NOMO-1 treated with DMSO at 0.1 percent for 48 hours (cell line): Measurements from ENCODE around the gene PINK1.
"Not testable (repeated sequence)": the region's sequence is repeated elsewhere in the genome, so short reads cannot be mapped to it uniquely, and the experiment has no call there.

ENCODE experiments used
- DNase-seq: peaks from one replicate; lab custom pipeline; 2025; ENCODE audit not compliant: unreplicated experiment; lab: John Stamatoyannopoulos, UW

The PINK1 gene

GRCh38 chr1:20633190-20634064 is at the start of gene PINK1:
Gene PINK1 (plus strand): TSS chr1:20633458. CDS start chr1:20633549, 91 bp downstream.
- peak; percentile 68 for DNase-seq

DNA sequence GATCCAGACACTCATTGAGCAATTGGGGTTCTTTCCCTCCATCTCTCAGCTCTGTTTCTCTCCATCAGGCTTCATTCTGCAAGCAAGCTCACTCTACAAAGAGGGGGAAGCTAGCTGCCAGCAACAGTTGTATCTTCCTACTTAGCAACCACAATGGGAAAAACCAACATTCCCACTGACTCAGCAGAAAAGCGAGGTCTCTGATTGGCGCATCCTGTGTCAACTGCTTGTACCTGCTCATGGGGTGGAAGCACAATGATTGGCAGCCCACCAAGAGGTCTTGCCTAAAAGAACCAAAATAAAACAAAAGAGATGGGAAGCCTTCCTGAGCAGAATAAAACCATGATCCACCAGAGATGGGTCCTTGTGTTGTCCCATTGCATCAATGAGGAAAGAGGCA is 48.4 kb upstream of the PINK1 start:
- no peak for DNase-seq

DNA sequence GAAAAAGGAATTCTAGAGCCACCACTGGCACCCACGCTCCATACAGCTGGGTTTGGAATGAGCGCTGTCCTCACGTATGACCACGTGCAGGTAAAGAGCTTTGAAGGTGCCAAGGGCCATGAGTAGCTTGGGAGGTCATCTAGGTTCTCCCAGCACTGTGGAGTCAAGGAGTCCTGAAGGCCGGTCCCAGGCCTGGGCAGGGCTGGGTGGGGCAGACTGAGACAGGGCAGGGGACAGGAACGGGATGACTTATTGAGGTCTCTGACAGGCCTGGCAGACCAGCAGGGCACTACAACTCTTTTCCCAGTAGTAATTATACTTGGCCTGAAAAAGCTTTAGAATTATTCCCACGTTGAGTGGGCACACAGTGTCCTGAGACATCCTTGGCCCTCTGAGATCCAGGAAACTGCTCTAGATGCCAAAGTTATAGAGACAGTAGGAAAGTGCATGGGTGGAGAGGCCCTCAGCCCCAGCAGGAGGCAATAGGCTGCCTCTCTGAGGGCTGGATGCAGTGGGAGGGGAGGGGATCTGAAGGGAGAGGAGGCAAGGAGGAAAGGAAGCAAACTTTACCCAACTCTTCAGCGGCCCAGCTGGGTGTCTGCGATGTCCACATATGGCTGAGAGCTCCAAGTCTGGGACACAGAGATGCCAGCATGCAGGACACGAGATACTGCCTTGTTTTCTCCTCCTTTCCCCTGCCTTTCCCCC is 46.2 kb upstream of the PINK1 start:
- no peak for DNase-seq

- DNase-seq, result no peak
Measured at GRCh38 chr1:20587661-20588053, 45.6 kb upstream of the PINK1 start.

DNA sequence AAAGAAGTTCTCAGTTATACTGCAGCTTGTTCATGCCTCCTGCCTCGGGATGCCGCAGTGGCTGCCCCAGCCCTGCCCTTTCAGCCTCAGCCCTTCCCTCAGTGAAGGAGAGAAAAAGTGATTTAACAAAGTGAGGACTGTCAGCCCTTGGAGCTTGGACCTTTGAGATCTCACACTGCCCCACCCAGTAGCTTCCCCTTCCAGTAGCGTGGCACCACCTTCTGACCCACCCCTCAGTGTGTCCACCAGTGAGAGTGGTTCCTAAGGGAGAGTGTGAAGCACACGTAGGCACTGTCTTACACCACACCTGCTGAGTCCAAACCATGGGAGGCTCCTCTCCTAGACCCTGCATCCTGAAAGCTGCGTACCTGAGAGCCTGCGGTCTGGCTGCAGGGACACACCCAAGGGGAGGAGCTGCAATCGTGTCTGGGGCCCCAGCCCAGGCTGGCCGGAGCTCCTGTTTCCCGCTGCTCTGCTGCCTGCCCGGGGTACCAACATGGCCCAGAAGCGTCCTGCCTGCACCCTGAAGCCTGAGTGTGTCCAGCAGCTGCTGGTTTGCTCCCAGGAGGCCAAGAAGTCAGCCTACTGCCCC is 44.5 kb upstream of the PINK1 start, which contains the start of gene CDA:
Gene CDA (plus strand): TSS at position 464 of the 592 bp plus-strand sequence. CDS start 33 bp downstream, at position 497.
- peak; percentile 55 for DNase-seq

DNA sequence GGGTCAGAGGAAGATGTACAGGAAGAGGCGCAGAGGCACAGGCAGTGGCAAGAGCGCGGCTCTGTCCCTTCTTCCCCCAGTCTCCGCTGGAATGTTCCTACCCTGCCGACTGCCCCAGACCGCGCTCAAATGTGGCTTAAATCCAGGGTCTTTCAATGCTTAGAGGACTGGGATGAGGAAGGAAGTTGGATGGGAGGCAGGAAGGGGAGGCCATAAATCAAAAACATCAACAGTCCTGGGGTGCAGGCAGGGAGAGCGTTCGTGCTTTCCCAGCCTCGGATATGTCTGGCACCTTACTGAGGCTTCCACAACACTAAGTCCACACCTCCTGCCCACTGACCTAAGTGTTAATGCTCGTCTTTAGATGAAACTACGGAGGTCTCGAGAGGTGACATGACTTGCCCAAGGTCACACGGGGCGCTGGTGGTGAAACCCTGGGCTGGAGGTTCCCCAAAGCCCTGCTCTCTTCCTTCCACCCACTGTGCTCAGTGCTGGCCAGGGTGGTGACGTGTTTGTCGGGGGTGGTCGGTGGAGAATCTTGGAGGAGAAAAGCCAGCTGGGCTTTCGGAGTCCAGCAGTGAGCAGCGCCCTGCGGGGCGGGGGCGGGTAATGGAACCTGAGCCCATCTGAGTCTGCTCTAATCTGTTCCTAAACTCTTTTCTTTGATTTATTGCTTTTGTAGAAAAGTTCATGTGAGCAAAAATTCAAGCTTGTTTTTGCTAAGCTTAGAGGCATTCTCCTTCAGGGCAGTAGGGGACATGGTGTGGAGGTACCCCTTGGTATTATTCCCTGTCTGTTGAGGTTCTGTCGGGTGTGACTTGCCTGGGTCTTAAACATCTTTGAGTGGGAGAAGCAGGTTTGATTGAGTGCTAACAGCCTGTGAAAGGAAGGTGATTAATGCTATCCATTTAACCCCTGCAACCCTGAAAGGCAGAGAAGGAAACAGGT is 43.7 kb upstream of the PINK1 start:
- DNase-seq, result peak; percentile 31

GRCh38 chr1:20590306-20590777 is 42.9 kb upstream of the PINK1 start:
- peak; percentile 79 for DNase-seq

DNA sequence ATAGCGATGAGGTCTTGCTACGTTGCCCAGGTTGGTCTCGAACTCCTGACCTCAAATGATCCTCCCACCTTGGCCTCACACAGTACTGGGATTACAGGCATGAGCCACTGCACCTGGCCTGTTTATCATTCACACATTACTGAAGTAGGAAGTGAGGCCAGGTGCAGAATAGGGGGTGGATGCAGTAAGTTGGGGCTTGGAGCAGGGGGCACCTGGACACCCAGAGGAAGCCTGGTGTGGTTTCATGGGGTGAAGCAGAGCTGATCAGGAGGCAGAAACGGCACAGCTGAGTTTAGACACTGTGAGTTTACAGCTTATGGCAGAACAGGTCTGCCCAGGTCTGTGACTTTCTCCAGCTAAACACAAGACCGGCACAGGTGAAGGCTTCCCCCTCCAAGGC is 39.5 kb upstream of the PINK1 start:
- no peak for DNase-seq

GRCh38 chr1:20594746-20595145 is 38.5 kb upstream of the PINK1 start:
- no peak for DNase-seq

DNA sequence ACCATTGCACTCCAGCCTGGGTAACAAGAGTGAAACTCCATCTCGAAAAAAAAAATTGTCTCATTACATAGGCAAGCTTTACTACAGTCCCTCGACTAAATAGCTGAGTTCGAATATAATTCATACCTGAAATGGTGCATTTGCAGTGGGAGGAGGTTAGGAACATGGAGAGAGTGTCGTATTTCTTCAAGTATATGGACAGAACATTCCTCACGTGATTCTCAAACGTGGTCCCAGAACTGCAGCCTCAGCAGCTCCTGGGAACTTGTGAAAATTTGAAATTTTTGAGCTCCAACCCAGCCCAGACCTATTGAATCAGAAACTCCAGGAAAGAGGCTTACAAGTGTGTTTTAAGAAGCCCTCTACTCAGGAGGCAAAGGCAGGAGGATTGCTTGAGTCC is 37.2 kb upstream of the PINK1 start:
- DNase-seq, result no peak

GRCh38 chr1:20597650-20598049 is 35.6 kb upstream of the PINK1 start:
- peak; percentile 47 for DNase-seq

DNA sequence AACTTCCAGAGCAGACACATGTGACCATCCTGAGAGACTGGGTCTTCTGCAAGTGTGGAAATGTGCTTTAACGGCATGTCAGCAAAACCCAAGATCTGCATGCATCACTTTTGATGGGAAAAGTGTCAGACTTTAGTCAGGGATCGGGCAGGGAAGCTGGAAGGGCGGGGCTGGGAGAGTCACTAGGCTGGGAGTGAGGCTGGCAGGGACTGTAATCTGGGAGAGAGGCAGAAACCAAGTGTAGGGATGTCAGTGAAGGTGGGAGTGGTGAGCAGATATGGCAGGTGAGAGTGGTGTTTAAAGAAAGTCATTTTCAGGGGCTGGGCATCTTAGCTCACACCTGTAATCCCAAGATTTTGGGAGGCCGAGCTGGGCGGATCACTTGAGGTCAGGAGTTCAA is 33.1 kb upstream of the PINK1 start:
- DNase-seq, result no peak

- DNase-seq, result no peak
Measured at GRCh38 chr1:20601129-20601825, 32.0 kb upstream of the PINK1 start.

DNA sequence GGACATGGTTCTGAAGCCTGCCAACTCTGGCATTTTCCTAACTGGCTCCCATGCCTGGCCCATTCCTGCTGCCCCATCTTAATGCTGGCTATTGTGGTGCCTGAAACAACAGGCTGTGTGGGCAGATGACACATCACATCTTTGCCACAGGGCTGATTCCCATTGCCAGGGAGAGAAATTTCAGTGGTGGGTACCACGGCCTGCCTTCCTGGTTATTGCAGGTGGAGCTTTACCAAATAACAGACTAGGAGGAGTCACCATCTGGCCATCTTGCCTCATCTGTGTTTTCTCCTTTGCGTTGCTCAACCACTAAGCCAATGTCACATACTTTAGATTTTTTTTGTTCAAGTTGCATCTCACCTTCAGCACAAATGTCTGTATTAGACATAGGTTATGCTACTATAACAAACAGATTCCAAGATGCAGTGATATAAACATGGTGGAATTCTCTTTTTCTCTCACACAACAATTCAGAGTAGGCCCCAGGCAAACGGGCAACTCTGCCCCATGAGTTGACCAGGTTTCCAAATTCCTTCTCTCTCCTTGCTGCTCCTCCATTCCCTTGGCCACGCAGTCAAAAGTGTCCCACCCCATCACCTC is 30.3 kb upstream of the PINK1 start:
- DNase-seq, result no peak

GRCh38 chr1:20603504-20604464 is 29.5 kb upstream of the PINK1 start:
- no peak for DNase-seq

- peak; percentile 69 for DNase-seq
Measured at GRCh38 chr1:20604678-20605077, 28.6 kb upstream of the PINK1 start.

DNA sequence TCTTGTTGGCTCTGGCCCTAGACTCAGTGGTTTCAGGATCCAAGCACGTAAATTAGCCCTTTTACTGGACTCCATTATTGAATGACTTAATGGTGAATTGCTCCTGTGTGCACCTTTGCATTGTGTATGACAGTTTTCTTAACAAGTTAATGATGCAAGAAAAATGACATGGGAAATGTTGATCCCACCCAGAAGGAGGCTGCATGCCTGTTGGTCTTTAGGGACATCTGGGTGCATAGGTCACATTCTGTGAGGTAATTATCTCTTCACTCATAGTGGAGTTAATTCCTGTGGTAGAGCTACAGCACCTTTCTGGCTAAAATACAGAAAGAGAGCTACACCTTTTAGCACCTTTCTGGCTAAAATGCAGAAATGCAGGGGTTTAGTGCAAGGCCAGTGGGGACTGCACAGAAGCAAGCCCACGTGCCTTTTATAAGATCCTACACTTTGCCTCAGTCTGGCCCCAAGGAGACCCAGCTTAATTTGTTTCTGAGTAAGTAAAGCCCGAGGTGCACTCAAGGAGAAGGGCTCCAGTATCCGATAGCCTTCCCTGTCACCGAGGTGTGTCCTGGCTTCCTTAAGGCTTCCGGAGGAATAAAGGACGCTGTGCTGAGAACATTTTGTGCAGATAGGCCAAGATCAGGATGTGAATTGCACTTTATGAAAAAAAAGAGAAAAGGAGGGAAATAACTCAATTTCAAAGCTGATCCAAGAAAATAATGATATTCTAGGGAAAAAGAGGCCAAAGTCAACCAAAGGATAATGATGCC is 26.3 kb upstream of the PINK1 start:
- not testable (repeated sequence) for DNase-seq

- DNase-seq, result no peak
Measured at GRCh38 chr1:20609541-20609940, 23.7 kb upstream of the PINK1 start.
